ENCODE data around the gene EPM2A. TPM values are rescaled to one million over a fixed set of nuclear protein-coding genes. Genes with fewer than 3 reads are reported as not detected.

The EPM2A gene
- total RNA-seq, 2 experiments from 2014 or later = 9.1 to 10.7 TPM

DNA sequence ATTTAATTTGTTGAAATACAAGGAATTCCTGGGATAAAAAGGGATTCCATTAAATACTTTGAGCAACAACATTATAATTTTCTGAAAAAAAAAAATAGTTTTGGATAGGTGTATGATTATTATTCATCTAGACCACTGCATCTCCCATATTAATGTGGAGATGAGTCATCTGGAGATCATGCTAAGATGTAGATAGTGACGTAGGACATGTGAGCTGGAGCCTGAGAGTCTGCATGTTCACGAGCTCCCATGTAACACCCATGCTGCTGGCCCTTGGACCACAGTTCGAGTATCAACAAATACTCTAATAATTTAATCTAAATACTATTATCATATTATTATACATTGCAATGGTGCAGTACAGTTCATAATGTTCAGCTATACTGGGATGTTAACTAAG is 91.6 kb downstream of the EPM2A start:
- Mint-ChIP-seq H3K27ac (no peak overlapping the region), H3K4me1 (ENCODE audit: low read depth) (no peaks in the 10 kb centered on the region), H3K4me3 (no peak overlapping the region), H3K36me3 (ENCODE audit: low read depth) (no peaks in the 10 kb centered on the region), H3K9me3 (no peaks in the 10 kb centered on the region), H3K27me3 (no peaks in the 10 kb centered on the region)
- CTCF ChIA-PET = interaction anchor here (2.8 kb wide), 1 partner anchor 10 kb away, joined by 17 read pairs; no protein-coding TSS in a partner anchor
- intact Hi-C loops (cut with micrococcal nuclease) = no loop called here
- no peak for ATAC-seq
- POLR2A ChIA-PET = no interaction called here
- no peak for TF ChIP-seq CTCF (IDR thresholded peaks at IDR 0.05)
- DNase-seq = no peak

DNA sequence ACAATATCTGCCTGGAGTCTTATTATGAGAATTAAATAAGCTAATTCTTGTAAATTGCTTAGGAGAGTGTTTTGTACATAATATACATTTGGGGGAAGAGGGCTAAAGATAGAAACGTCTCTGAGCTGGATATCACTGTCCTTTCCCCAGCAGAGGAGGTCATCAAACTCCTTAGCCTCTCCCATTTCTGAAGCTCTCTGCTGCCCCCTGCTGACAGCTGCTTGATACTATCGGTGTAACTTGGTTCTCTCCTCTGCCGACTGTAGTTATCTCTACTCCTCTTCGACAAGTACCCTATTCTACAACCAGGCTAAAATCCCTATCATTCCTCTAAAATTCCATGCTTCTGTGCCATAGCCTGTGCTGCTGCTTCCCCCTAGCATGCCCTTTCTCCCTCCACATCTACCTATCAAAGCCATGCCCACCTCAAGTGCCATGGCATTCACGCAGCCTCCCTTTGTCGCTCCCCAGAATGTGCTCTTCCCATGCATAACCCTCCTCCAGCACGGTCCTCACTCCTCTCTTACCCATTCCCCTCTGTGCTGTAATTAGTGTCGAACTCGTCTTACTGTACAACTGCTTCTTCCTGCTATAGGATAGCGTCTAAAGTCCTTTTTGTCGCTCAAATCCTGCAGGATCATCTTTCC is 101.2 kb downstream of the EPM2A start:
- H3K4me1 Mint-ChIP-seq (ENCODE audit: low read depth) = no peaks in the 10 kb centered on the region
- intact Hi-C loops (cut with micrococcal nuclease) = no loop called here
- H3K27ac Mint-ChIP-seq = no peak overlapping the region
- no peaks in the 10 kb centered on the region for H3K27me3 Mint-ChIP-seq
- DNase-seq (peak; percentile 85), ATAC-seq (peak; percentile 90)
- H3K9me3 Mint-ChIP-seq = no peaks in the 10 kb centered on the region
- ChIA-PET POLR2A (interaction anchor here (1.4 kb wide), 1 partner anchor 15 kb away, joined by 3 read pairs; no protein-coding TSS in a partner anchor), CTCF (interaction anchor here (0.5 to 2.9 kb wide), 38 partner anchors 9 to 1155 kb away, joined by 3 to 31 read pairs (median 4); no protein-coding TSS in a partner anchor)
- H3K36me3 Mint-ChIP-seq (ENCODE audit: low read depth) = peaks cover 2% of the 10 kb centered on the region
- H3K4me3 Mint-ChIP-seq = no peak overlapping the region
- peak; percentile 92 for TF ChIP-seq CTCF (IDR thresholded peaks at IDR 0.05)

DNA sequence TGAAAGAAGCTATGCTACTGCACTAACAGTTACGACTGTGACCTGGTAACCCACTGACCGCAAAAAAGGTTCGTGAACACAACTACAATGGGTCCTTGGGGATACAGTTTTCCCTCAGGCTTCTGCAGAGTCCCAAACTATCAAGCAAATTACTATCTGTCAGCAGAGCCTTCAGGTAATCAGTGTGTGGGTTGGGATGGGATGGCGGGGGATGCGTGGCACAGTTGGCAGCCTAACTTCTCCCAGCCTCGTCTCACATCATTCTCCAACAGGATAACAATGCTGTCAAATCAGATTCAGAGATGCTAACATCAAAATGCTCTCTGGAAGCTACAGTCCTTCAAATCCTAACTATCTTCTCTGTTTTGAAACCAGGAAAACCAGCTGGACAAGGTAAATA is 102.3 kb downstream of the EPM2A start:
- ChIA-PET CTCF (interaction anchor here (0.8 to 2.9 kb wide), 21 partner anchors 8 to 1154 kb away, joined by 3 to 31 read pairs (median 4); no protein-coding TSS in a partner anchor), POLR2A (no interaction called here)
- no peak for TF ChIP-seq CTCF (IDR thresholded peaks at IDR 0.05)
- Mint-ChIP-seq H3K27me3 (no peaks in the 10 kb centered on the region), H3K36me3 (ENCODE audit: low read depth) (peaks cover 4% of the 10 kb centered on the region), H3K9me3 (no peaks in the 10 kb centered on the region), H3K4me1 (ENCODE audit: low read depth) (no peaks in the 10 kb centered on the region), H3K27ac (no peak overlapping the region), H3K4me3 (no peak overlapping the region)
- intact Hi-C loops (cut with micrococcal nuclease) = no loop called here
- ATAC-seq (no peak), DNase-seq (no peak)

GRCh38 chr6:145631374-145631773 is 103.9 kb downstream of the EPM2A start:
- no peak for TF ChIP-seq CTCF (IDR thresholded peaks at IDR 0.05)
- Mint-ChIP-seq H3K27ac (no peak overlapping the region), H3K36me3 (ENCODE audit: low read depth) (peaks cover 12% of the 10 kb centered on the region), H3K9me3 (no peaks in the 10 kb centered on the region), H3K27me3 (no peaks in the 10 kb centered on the region), H3K4me1 (ENCODE audit: low read depth) (no peaks in the 10 kb centered on the region), H3K4me3 (no peak overlapping the region)
- ChIA-PET CTCF (interaction anchor here (0.8 kb wide), 1 partner anchor 10 kb away, joined by 4 read pairs; no protein-coding TSS in a partner anchor), POLR2A (interaction anchor here (0.9 kb wide), 1 partner anchor 9 kb away, joined by 3 read pairs; no protein-coding TSS in a partner anchor)
- intact Hi-C loops (cut with micrococcal nuclease) = no loop called here
- no peak for ATAC-seq
- DNase-seq = no peak

DNA sequence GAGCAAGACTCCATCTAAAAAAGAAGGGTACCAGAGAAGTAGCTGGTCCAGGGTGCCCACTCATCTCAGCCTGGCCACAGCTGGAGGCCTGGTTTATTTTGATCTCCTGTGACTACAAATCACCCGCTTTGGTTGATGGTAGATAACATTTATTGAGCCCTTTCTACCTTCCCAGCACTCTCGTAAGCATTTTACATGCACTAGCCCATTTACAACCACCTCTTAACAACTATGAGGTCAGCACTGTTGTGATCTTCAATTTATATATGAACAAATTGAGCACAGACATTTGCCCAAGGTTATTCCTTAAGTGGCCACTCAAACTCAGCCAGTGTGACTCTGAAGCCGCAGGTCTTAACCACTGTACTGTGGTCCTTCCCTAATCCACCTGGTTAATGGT is 104.7 kb downstream of the EPM2A start:
- H3K4me3 Mint-ChIP-seq = no peak overlapping the region
- CTCF ChIA-PET = no interaction called here
- no peaks in the 10 kb centered on the region for H3K4me1 Mint-ChIP-seq (ENCODE audit: low read depth)

More for the DNA sequence above, 104.7 kb downstream of the EPM2A start:
- peaks cover 12% of the 10 kb centered on the region for H3K36me3 Mint-ChIP-seq (ENCODE audit: low read depth)
- H3K9me3 Mint-ChIP-seq = no peaks in the 10 kb centered on the region
- H3K27me3 Mint-ChIP-seq = no peaks in the 10 kb centered on the region
- H3K27ac Mint-ChIP-seq = no peak overlapping the region
- no peak for ATAC-seq
- intact Hi-C loops (cut with micrococcal nuclease) = no loop called here
- POLR2A ChIA-PET = interaction anchor here (0.9 kb wide), 1 partner anchor 10 kb away, joined by 3 read pairs; no protein-coding TSS in a partner anchor
- no peak for DNase-seq
- TF ChIP-seq CTCF (IDR thresholded peaks at IDR 0.05) = no peak
